GM18520 (cell line): ENCODE measurements around the gene SMYD1.
"Not testable (repeated sequence)": the region's sequence is repeated elsewhere in the genome, so short reads cannot be mapped to it uniquely, and the experiment has no call there.

Experiments
- ATAC-seq: cut with Tn5 transposase; IDR thresholded peaks from one replicate; pipeline ENCODE4 v1.9.1; 2021; ENCODE audit not compliant: unreplicated experiment

SMYD1 gene

DNA sequence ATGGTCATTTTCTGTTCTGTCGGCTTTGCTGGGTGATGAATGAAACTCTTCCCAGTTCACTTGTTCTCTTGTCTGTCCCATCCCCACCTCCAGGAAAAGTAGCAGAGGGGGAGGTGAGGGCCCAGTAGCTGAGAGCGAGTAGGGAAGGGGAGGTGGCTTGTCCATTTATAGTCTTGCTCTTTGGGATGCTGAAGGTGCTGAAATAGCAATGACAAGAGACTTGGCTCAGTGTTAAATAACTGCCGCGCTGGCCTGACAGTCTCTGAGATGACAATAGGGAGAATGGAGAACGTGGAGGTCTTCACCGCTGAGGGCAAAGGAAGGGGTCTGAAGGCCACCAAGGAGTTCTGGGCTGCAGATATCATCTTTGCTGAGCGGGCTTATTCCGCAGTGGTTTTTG lies at the start of gene SMYD1:
TSS of gene SMYD1 (plus strand) at position 228 of the 400 bp plus-strand sequence. CDS start at position 268, 40 bp downstream.
- no peak for ATAC-seq

DNA sequence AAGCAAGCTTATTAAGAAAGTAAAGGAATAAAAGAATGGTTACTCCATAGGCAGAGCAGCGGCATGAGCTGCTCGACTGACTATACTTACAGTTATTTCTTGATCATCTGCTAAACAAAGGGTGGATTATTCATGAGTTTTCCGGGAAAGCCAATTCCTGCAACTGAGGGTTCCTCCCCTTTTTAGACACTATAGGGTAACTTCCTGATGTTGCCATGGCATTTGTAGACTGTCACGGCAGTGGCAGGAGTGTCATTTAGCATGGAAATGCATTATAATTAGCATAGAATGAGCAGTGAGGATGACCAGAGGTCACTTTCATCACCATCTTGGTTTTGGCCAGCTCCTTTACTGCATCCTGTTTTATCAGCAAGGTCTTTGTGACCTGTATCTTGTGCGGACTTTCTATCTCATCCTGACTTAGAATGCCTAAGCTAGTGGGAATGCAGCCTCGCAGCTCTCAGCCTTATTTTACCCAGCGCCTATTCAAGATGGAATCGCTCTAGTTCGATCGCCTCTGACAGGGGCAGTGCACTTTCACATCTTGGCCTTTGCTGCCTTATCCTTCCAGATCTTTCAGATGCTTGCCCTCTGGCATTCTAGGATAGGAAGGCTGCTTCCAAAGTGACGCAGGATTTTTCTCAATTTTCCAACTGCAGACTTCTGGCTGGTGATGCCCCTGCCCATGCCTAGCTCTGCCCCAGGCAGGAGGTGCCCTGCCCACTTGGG lies 49.4 kb upstream of the SMYD1 start:
- not testable (repeated sequence) for ATAC-seq

DNA sequence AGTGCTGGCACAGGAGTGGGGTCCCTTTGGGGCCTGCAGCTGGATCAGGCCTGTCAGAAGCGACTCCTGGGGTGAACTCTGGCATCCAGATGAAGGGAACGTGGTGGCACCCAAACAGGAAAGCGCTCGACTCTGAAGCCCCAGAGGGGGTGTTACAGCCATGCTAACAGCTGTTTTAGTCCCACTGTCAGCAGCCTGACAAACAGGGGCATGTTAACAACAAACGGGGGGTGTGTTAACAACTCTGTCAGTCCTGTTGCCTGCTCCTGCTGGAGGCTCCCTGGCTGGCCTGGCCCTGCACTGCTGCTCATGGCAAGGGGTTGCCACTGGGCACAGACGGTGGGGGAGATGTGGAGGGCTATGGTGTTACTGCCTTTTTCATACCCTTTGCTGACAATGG lies 48.7 kb upstream of the SMYD1 start:
- no peak for ATAC-seq

DNA sequence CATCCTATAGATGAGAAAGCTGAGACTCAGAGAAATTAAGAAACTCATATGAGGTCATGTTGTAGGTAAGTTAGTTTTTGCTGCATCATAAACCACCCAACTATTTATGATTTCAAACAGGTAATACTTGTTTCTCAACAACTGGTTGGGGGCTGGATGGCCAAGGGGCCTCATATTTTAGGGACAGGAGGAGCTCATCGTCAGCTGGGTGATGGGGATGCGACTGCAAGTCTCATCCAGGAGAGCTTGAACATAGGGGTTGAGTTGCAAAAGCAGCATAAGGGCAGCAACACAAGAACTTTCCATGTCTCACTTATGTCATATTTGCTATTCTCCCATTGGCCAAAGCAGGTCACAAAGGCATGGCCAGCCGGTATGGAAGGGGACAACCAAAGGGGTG lies 47.6 kb upstream of the SMYD1 start:
- no peak for ATAC-seq

DNA sequence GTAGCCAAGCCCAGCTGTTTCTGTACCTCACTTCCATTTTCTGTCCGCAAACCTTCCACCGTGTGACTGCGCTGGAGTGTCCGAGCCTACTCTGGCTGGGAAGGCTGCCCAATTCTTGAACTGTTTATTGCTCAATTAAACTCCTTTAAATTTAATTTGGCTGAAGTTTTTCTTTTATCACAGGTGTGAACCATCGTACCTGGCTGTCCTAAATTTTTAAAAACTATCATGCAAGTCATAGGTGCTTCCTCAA lies 45.0 kb upstream of the SMYD1 start:
- ATAC-seq = no peak

DNA sequence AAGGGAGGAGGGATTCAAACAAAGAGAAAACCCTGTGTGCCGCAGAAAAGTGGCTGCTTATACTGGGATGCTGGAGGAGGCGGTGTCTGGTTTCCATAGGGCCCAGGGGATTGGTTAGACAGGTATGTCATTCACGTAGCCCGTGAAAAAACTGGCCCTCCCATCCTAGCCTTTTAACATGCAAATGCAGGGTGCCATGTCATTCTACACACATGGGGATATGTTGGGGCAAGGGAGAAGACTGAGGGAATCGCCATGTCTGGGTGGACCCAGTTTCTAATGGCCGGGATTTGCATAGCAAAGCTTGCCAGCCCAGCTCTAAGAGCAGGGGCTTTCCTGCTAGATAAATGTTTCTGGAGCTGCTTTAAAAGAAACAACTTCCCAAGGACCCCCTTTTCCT lies 43.1 kb upstream of the SMYD1 start:
- no peak for ATAC-seq

DNA sequence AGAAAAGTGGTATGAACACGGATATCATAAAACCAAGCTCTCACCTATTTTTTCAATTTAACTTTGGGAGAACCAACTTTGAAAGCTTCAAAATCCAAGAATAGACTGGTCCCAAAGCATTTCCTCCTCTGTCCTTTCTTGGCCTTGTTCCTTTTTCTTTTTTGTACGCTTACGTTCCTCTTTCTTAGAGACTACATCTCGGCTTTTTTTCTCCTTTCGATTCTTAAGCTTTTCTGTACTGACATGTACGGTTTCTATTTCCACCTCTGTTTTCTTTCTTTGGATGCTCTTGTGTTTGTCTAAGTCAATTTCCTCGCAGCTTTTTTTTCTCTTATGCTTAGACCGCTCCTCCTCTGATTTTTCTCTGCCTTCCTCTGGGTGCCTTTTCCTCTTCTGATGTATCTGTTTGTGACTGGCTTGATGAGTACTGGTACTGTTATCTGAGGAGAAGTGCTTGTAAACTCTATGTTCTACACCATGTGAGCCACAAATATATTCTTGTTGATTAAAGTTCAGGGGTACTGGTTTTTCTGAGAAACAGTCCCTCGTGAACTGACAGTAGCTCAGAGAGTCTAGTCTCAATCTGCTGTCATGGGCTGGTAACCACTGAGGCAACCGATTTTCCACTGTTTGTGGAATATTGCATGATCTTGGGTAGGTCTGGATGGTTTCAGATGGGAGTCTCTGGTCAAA lies 39.8 kb upstream of the SMYD1 start:
- ATAC-seq = no peak

DNA sequence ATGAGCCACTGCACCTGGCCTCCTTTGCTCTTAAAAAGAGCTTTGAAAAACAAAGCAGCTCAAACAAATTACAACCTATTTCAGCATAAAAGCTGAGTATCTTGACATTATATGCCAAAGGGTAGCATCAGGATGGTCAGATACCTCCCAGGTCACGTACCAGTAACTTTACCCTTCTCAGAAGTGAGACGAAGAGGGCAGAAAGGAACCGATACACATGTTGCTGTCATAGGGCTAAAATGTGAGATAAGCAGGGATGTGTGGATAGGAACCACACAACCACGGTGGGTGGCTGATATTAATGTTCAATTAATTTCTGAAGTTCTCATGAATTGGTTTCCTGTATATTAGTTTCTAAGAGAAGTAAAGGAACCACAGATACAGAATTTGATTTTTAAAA lies 38.7 kb upstream of the SMYD1 start:
- ATAC-seq = no peak

DNA sequence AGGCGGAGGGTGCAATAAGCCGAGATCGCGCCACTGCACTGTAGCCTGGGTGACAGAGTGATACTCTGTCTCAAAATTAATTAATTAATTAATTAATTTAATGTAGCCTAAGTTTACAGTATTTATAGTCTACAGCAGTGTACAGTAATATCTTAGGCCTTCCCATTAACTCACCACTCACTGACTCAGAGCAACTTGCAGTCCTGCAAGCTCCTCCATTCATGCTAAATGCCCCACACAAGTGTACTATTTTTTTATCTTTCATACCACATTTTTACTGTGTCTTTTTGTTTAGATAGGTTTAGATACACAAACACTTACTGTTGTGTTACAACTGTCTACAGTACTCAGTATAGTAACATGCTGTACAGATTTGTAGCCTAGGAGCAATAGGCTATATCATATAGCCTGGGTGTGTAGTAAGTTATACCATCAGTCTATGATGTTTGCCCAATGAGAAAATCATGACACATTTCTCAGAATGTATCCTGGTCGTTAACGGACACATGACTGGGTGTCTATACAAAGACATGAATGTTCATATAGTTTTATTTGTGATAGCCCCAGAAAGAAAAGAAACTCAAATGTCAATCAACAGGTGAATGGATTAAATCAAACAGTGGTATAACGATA lies 35.4 kb upstream of the SMYD1 start:
- ATAC-seq = no peak

DNA sequence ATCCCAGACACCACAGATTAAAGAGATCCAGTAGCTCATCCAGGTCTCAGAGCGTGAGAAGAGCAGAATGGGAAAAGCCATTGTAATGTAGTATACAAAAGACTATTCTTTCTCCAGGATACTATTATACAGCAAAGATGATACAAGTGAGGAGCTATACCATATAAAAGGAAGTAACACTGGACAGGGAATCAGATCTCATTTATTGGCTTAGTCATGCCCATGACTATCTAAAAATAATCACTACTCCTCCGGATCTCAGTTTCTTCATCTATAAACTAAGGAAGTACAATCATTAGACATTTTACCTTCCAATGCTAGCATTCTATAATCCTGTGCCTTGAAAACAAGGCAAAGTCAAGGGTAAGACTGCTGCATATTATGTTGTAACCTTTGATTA lies 31.4 kb upstream of the SMYD1 start:
- no peak for ATAC-seq

DNA sequence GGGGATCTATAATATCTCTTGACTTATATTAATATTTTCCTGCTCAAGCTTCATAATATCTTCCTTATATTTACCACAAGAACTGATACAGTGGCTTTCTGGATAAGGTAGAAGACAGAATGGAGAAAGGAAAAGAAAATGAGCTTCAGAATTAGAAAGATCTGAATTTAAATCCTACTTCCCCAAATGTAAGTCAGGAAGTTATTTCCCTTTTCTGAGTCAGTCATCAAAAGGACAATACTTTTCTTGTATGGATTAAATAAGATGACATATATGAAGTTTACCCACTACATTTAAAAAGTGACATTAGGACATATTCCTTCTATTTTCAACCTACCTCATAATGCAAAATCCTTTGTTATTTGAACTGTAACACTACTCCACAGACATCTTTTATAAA lies 31.0 kb upstream of the SMYD1 start:
- ATAC-seq = no peak

DNA sequence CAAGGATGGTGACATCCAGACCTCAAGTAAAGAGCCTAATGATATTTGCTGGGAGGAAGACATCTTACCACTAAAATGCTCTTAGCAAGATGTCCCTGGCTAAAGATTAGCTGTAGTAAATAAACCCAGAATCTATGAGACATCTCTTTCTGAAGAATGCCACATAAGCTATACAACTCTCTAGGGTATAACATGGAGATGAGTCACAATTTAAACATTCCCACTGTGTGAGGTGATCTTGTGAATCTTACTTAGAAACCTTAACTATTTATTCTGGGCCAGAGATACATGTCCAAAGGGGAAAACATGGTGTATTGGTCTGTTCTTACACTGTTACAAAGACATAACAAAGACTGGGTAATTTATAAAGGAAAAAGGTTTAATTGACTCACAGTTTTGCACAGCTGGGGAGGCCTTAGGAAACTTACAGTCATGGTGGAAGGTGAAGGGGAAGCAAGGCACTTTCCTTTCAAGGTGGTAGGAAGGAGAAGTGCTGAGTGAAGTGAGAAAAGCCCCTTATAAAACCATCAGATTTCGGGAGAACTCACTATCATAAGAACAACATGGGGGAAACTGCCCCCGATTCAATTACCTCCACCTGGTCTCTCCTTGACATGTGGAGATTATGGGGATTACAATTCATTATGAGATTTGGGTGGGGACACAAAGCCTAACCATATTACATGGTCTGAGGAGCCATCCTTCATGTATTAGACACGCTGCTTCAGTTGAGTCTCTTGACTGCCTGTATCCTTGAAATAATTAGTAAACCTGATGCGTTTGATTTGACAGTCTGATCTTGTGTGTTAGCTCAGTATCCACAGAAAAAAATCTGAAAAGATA lies 29.1 kb upstream of the SMYD1 start:
- ATAC-seq = no peak

DNA sequence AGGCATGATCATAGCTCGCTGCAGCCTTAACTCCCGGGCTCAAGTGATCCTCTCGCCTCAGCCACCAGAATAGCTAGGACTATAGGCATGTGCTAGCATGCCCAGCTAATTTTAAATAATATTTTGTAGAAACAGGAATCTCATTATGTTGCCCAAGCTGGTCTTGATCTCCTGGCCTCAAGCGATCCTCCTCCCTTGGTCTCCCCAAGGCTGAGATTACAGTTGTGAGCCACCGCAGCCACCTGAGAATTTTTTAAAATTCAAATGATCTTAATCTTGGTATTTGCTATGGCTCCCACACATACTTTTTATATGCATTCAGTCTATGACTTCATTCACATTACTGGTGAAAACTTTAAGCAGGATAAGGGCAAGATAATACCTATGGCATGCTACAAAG lies 25.1 kb upstream of the SMYD1 start:
- ATAC-seq = no peak

DNA sequence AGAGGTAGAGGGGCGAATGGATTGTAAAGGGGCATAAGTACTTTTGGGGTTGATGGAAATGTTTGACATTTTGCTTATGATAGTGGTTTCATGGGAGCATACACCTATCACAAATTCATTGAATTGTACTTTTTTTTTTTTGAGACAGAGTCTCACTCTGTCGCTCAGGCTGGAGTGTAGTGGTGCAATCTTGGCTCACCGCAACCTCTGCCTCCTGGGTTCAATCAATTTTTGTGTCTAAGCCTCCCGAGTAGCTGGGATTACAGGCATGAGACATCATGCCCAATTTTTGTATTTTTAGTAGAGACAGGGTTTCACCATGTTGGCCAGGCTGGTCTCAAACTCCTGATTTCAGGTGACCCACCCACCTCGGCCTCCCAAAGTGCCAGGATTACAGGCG lies 22.1 kb upstream of the SMYD1 start:
- ATAC-seq = not testable (repeated sequence)

DNA sequence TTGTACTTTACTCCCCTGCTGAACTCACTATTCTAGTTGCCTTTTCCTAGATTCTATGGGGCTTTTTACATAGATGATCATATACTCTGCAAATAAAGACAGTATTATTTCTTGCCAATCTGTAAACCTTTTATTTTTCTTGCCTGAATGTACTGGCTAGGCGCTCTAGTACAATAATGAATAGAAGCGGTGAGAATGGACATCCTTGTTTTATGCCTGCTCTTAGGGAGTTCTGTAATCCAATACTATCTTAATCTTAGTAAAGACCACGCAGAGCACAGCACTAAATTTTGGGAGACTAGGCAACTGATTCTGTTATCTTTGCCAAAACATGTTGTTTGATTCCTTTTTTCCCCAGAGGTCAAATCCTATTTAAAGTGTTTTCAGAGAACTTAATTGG lies 19.1 kb upstream of the SMYD1 start:
- no peak for ATAC-seq

DNA sequence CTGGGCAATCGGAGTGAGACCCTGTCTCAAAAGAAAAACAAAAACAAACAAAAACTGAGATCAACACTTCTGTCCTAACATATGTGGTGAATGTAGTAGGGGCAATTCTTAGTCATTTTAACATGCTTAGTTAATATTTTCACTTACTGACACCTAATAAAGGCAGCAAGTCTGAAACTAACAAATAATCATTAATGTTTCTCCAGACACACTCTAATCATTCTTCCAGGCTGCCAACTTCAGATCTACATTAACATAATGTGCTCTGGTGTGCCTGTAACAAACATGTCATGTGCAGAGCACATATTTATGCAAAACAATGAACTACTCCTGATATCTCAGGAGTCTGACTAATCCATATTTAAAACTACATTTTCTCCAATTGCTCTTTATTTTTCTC lies 18.0 kb upstream of the SMYD1 start:
- no peak for ATAC-seq

DNA sequence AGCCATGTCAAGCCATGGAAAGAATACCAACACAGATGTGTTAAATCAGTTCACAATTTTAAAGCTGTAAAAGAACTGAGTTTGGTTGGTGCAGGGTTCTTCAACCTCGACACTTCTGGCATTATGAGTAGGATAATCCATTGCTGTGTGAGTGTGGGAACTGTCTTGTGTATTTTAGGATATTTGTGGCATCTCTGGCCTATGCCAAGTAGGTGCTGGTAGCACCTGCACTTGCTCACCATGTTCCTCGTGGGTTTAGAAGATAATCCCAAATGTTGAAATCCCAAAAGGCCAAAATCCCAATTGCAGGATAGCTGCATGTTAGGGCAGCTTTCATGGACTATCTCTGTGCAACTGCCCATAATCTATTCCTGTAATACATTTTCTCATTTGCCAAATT lies 15.8 kb upstream of the SMYD1 start:
- ATAC-seq = no peak

DNA sequence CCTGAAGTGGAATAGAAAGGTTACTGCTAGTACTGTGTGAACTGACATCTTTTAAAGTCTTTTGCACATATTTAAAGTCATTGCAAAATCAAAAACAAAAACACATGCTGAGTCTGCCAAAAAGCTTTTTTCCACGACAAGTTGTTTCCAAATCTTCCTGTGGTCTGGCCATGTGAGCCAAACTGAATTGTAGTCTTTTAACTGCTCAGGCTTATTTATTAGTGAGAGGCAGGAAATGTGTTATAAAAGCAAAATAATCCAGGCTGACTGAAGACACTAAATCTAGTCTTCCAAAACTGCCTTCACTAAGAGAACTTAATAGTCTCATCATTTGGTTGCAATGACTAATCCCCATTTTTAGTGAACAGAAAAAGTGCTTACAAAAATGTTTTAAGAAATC lies 14.3 kb upstream of the SMYD1 start:
- no peak for ATAC-seq

DNA sequence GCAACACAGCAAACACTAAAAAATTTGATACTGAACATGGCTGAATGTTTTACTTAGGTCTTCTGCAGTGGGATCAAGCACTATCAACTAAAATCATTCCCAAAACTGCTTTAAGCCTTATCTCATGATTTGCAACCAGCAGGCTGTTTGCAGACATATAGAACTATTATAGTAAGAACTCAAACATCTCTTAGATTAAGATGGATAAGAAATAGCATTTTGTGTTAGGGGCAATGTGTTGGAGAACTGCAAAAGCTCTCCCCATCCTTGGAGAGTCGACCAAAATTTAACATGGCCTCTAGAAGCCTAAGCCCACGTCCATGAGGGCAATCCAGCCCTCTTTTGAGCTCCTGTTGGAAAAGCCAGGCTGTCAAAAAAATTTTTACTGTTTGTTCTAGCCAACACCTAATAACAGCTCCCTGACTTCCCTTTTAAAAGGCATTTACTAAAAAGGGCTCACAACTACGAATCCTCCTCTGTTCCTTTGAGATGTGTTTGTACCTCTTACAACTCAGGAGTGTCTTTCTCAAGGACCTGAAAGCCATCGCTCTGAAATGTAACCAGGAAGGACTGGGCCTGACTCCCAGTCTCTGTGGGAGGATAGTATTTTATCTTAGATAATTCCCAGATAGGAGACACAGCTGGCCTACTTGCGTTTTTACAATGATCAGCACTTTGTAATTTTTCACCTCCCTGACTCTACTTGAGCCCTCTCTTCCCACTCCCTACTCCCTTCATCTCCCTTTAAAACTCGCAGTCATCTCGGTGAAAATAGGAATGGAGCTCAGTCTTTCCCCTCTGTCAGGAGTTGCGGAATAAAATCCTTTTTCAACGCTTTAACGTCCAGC lies 13.5 kb upstream of the SMYD1 start:
- ATAC-seq = no peak

DNA sequence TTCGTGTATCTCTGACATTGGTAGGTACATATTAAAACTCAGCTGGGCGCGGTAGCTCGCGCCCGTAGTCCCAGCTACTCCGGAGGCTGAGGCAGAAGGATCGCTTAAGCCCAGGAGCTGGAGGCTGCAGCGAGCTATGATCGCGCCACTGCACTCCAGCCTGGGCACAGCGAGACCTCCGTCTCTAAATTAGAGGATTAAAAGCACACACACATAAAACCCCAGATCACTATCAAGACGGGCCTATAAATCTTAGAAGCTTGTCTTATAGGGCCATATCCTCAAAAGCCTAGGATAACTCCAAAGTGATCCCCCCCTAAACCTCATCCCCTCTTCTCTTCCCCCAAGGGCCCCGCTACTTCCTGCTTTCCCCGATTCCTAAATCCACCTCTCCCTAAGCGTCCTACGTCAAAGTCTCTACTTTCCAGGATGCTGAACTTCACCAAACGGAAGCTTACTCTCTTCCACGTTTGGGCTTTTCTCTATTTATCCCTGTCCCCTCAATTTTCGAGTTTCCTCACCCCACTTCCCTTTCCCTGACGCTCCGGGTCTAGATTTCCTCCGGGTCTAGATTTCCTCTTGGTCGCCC lies 12.7 kb upstream of the SMYD1 start:
- no peak for ATAC-seq
